Activated gamma-delta T cell treated with Interleukin-2 at 50 U/mL for 16 hours (primary cell): Measurements from ENCODE around the gene FBXO28.
"Not testable (repeated sequence)": the region's sequence is repeated elsewhere in the genome, so short reads cannot be mapped to it uniquely, and the experiment has no call there.

Experiments used
- DNase-seq: peaks from one replicate; pipeline ENCODE4 v3.0.0-alpha.2; 2020

Gene FBXO28

GRCh38 chr1:224113918-224114786, at the start of gene FBXO28:
Gene FBXO28 (plus strand): TSS chr1:224114111. CDS start chr1:224114130, 19 bp downstream.
- peak; percentile 92 for DNase-seq

GRCh38 chr1:224064150-224064549, 49.8 kb upstream of the FBXO28 start:
- DNase-seq = no peak

GRCh38 chr1:224065455-224065854, 48.5 kb upstream of the FBXO28 start:
- DNase-seq = no peak

GRCh38 chr1:224067207-224067606, 46.7 kb upstream of the FBXO28 start:
- no peak for DNase-seq

GRCh38 chr1:224067621-224068457, 46.1 kb upstream of the FBXO28 start:
- DNase-seq = no peak

GRCh38 chr1:224068458-224069072, 45.3 kb upstream of the FBXO28 start:
- DNase-seq = no peak

- no peak for DNase-seq
These were observed 44.8 kb upstream of the FBXO28 start for GRCh38 chr1:224069138-224069537.

- no peak for DNase-seq
These were observed 43.4 kb upstream of the FBXO28 start for GRCh38 chr1:224070521-224070920.

- no peak for DNase-seq
These were observed 37.5 kb upstream of the FBXO28 start for GRCh38 chr1:224076407-224076806.

- DNase-seq = not testable (repeated sequence)
These were observed 34.3 kb upstream of the FBXO28 start for GRCh38 chr1:224079644-224080043.

GRCh38 chr1:224080115-224080774, 33.7 kb upstream of the FBXO28 start:
- DNase-seq = no peak

GRCh38 chr1:224081604-224082003, 32.3 kb upstream of the FBXO28 start:
- no peak for DNase-seq

- no peak for DNase-seq
These were observed 31.8 kb upstream of the FBXO28 start for GRCh38 chr1:224082146-224082545.

GRCh38 chr1:224084867-224085266, 29.0 kb upstream of the FBXO28 start:
- DNase-seq = no peak

- DNase-seq = no peak
These were observed 28.3 kb upstream of the FBXO28 start for GRCh38 chr1:224085421-224086108.

- no peak for DNase-seq
These were observed 26.6 kb upstream of the FBXO28 start for GRCh38 chr1:224087286-224087794.

- no peak for DNase-seq
These were observed 24.3 kb upstream of the FBXO28 start for GRCh38 chr1:224089583-224089982.

GRCh38 chr1:224090116-224090515, 23.8 kb upstream of the FBXO28 start:
- no peak for DNase-seq

- no peak for DNase-seq
These were observed 21.8 kb upstream of the FBXO28 start for GRCh38 chr1:224092111-224092510.

- no peak for DNase-seq
These were observed 21.3 kb upstream of the FBXO28 start for GRCh38 chr1:224092601-224093000.

- no peak for DNase-seq
These were observed 18.6 kb upstream of the FBXO28 start for GRCh38 chr1:224095339-224095738.

GRCh38 chr1:224095867-224096266, 18.0 kb upstream of the FBXO28 start:
- no peak for DNase-seq
